HL-60 (cell line): ENCODE measurements around the gene RUNX3.

Experiments
- POLR2AphosphoS5 ChIP-seq: IDR thresholded peaks from 2 replicates; pipeline ENCODE4 v1.6.1; 2012; ENCODE audit warnings: low read depth
- TF ChIP-seq, protein P1 (sequence below): IDR thresholded peaks from one replicate; pipeline ENCODE4 v1.5.1; 2011; ENCODE audit warnings: low read length, control low read depth, inconsistent platforms; ENCODE audit not compliant: insufficient read depth

GRCh38 chr1:24873148-24873547, 56.9 kb downstream of the RUNX3 start:
- TF ChIP-seq, protein P1, sequence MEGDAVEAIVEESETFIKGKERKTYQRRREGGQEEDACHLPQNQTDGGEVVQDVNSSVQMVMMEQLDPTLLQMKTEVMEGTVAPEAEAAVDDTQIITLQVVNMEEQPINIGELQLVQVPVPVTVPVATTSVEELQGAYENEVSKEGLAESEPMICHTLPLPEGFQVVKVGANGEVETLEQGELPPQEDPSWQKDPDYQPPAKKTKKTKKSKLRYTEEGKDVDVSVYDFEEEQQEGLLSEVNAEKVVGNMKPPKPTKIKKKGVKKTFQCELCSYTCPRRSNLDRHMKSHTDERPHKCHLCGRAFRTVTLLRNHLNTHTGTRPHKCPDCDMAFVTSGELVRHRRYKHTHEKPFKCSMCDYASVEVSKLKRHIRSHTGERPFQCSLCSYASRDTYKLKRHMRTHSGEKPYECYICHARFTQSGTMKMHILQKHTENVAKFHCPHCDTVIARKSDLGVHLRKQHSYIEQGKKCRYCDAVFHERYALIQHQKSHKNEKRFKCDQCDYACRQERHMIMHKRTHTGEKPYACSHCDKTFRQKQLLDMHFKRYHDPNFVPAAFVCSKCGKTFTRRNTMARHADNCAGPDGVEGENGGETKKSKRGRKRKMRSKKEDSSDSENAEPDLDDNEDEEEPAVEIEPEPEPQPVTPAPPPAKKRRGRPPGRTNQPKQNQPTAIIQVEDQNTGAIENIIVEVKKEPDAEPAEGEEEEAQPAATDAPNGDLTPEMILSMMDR = no peak
- TF ChIP-seq POLR2AphosphoS5 = no peak
